Measurements from ENCODE around the gene SYCE3.
"Not testable (repeated sequence)": the region's sequence is repeated elsewhere in the genome, so short reads cannot be mapped to it uniquely, and the experiment has no call there.

SYCE3 gene

GRCh38 chr22:50547263-50547985, 15.3 kb downstream of the SYCE3 start:
- DNase-seq: no peak

- no peak for DNase-seq
Observed at GRCh38 chr22:50546326-50547262, 16.1 kb downstream of the SYCE3 start.

GRCh38 chr22:50545522-50546325, 17.0 kb downstream of the SYCE3 start, which contains the start of gene KLHDC7B:
TSS of gene KLHDC7B (plus strand) at chr22:50545899. CDS start at chr22:50546244, 345 bp downstream.
- DNase-seq: no peak

- peak; percentile 57 for DNase-seq
Observed at GRCh38 chr22:50544746-50545253, 17.9 kb downstream of the SYCE3 start.

GRCh38 chr22:50544078-50544745, 18.5 kb downstream of the SYCE3 start:
- peak; percentile 83 for DNase-seq

GRCh38 chr22:50542416-50542927, 20.2 kb downstream of the SYCE3 start:
- DNase-seq: no peak

GRCh38 chr22:50541667-50542026, 21.1 kb downstream of the SYCE3 start:
- DNase-seq: not testable (repeated sequence)

- DNase-seq: no peak
Observed at GRCh38 chr22:50540381-50540780, 22.3 kb downstream of the SYCE3 start.

GRCh38 chr22:50537765-50538164, 25.0 kb downstream of the SYCE3 start:
- DNase-seq: no peak

GRCh38 chr22:50536226-50536625, 26.5 kb downstream of the SYCE3 start:
- DNase-seq: no peak

GRCh38 chr22:50535113-50535512, 27.6 kb downstream of the SYCE3 start:
- DNase-seq: no peak

- not testable (repeated sequence) for DNase-seq
Observed at GRCh38 chr22:50533856-50534711, 28.6 kb downstream of the SYCE3 start.

GRCh38 chr22:50532824-50533796, 29.6 kb downstream of the SYCE3 start:
- DNase-seq: no peak

GRCh38 chr22:50531962-50532674, 30.6 kb downstream of the SYCE3 start:
- no peak for DNase-seq

- peak; percentile 82 for DNase-seq
Observed at GRCh38 chr22:50531546-50531961, 31.2 kb downstream of the SYCE3 start.

- DNase-seq: peak; percentile 87
Observed at GRCh38 chr22:50530877-50531545, 31.7 kb downstream of the SYCE3 start.

GRCh38 chr22:50530580-50530876, 32.2 kb downstream of the SYCE3 start:
- DNase-seq: no peak

GRCh38 chr22:50529897-50530579, 32.7 kb downstream of the SYCE3 start, which contains the start of gene TYMP:
TSS of gene TYMP (minus strand) at chr22:50530012. CDS start at chr22:50529709, 303 bp downstream.
- DNase-seq: peak; percentile 84
